SK-N-SH (cell line): ENCODE measurements around the gene ZFYVE9. TPM values are rescaled to one million over a fixed set of nuclear protein-coding genes. Genes with fewer than 3 reads are reported as not detected.

ENCODE experiments used
- CTCF ChIA-PET: fragments of 300-600, 350-600 bp; formaldehyde crosslinking; extraction: SDS; loops from one replicate; lab custom pipeline; 2021; lab: Yijun Ruan, JAX
- POLR2A ChIA-PET: fragments of 350-600 bp; sonication (Branson Sonifier 250); formaldehyde crosslinking; extraction: SDS; loops from one replicate; lab custom pipeline; 2020; ENCODE audit warnings: antibody characterized with exemption, inconsistent platforms; lab: Yijun Ruan, JAX
- DNase-seq: peaks from one replicate; pipeline ENCODE4 v3.0.0; 2012
- H2AFZ ChIP-seq: fragments of 200-600 bp; sonication (generic); 2 replicates; pipeline ENCODE4 v1.8.1; 2016; ENCODE audit warnings: antibody characterized with exemption, mild to moderate bottlenecking, low read depth
- H3F3A ChIP-seq: fragments of 200-600 bp; sonication (generic); replicated peaks from 2 replicates; pipeline ENCODE3; 2016; ENCODE audit warnings: antibody characterized with exemption, mild to moderate bottlenecking; ENCODE audit not compliant: insufficient read depth
- H3K27ac ChIP-seq, 2 experiments: fragments of 200-500 bp in 1 of 2; fragments of 200-600 bp in 1 of 2; sonication (Bioruptor generic) in 1 of 2; sonication (generic), shearing (Covaris generic) in 1 of 2; 2 replicates each; pipeline versions ENCODE4 v1.5.1 to v1.6.1; 2014 to 2016; ENCODE audit warnings: low read depth in 2 of 2, inconsistent platforms in 1 of 2, low read length in 1 of 2, mild to moderate bottlenecking in 1 of 2, mixed read lengths in 1 of 2
- H3K27me3 ChIP-seq: fragments of 200-600 bp; sonication (generic), shearing (Covaris generic); 2 replicates; pipeline ENCODE4 v1.6.1; 2016; ENCODE audit warnings: mixed run types; ENCODE audit not compliant: insufficient read depth
- H3K36me3 ChIP-seq, 2 experiments: fragments of 200-500 bp in 1 of 2; fragments of 200-600 bp in 1 of 2; sonication (Bioruptor generic) in 1 of 2; sonication (generic) in 1 of 2; replicated peaks in 1 of 2; 2 replicates each; pipeline versions ENCODE3 to v1.5.1; 2014 to 2016; ENCODE audit warnings: low read length in 1 of 2, mild to moderate bottlenecking in 1 of 2; ENCODE audit not compliant: insufficient read depth in 2 of 2, control insufficient read depth in 1 of 2
- H3K4me1 ChIP-seq, 2 experiments: fragments of 200-500 bp in 1 of 2; fragments of 200-600 bp in 1 of 2; sonication (Bioruptor generic) in 1 of 2; sonication (generic), shearing (Covaris generic) in 1 of 2; 2 replicates each; pipeline versions ENCODE4 v1.5.1 to v1.6.1; 2014 to 2016; ENCODE audit warnings: low read depth in 1 of 2, low read length in 1 of 2, mixed run types in 1 of 2; ENCODE audit not compliant: insufficient read depth in 2 of 2, control insufficient read depth in 1 of 2
- H3K4me2 ChIP-seq: fragments of 200-600 bp; sonication (generic), shearing (Covaris generic); 2 replicates; pipeline ENCODE4 v1.6.1; 2017; ENCODE audit warnings: mixed run types
- H3K4me3 ChIP-seq, 2 experiments: fragments of 200-500 bp in 1 of 2; fragments of 200-600 bp in 1 of 2; sonication (Bioruptor generic) in 1 of 2; sonication (generic), shearing (Covaris generic) in 1 of 2; 2 replicates each; pipeline versions ENCODE4 v1.5.1 to v1.8.1; 2014 to 2016; ENCODE audit warnings: low read depth in 2 of 2, inconsistent platforms in 1 of 2, low read length in 1 of 2, mild to moderate bottlenecking in 1 of 2, mixed read lengths in 1 of 2, moderate library complexity in 1 of 2
- H3K79me2 ChIP-seq: fragments of 200-600 bp; sonication (generic); 2 replicates; pipeline ENCODE4 v1.8.1; 2017; ENCODE audit warnings: mild to moderate bottlenecking; ENCODE audit not compliant: insufficient read depth
- H3K9ac ChIP-seq: fragments of 200-600 bp; sonication (generic); 2 replicates; pipeline ENCODE4 v1.6.1; 2017; ENCODE audit warnings: mixed run types
- H3K9me2 ChIP-seq: fragments of 200-600 bp; sonication (generic); 2 replicates; pipeline ENCODE4 v1.6.1; 2017; ENCODE audit warnings: mixed run types
- H3K9me3 ChIP-seq: fragments of 200-600 bp; sonication (generic); 2 replicates; pipeline ENCODE4 v1.6.1; 2017; ENCODE audit warnings: mixed run types, mild to moderate bottlenecking, moderate library complexity
- H4K20me1 ChIP-seq: fragments of 200-600 bp; sonication (generic); 2 replicates; pipeline ENCODE4 v1.6.1; 2017; ENCODE audit warnings: mild to moderate bottlenecking, mixed run types; ENCODE audit not compliant: insufficient read depth
- ELF1 ChIP-seq: IDR thresholded peaks from 2 replicates; pipeline ENCODE4 v1.4.0; 2012
- EP300 ChIP-seq, 2 experiments: IDR thresholded peaks; 2 replicates each; pipeline versions ENCODE4 v1.4.0 to v1.6.1; 2012; ENCODE audit warnings: borderline replicate concordance in 1 of 2, low read depth in 1 of 2, low read length in 1 of 2
- FOSL2 ChIP-seq: IDR thresholded peaks from 2 replicates; pipeline ENCODE4 v1.4.0; 2012; ENCODE audit warnings: low read depth, mild to moderate bottlenecking, moderate library complexity, borderline replicate concordance
- GABPA ChIP-seq: IDR thresholded peaks from 2 replicates; pipeline ENCODE4 v1.4.0; 2012; ENCODE audit warnings: low read depth, mild to moderate bottlenecking
- MAX ChIP-seq: IDR thresholded peaks from 2 replicates; pipeline ENCODE4 v1.4.0; 2012; ENCODE audit warnings: low read depth
- MXI1 ChIP-seq: IDR thresholded peaks from 2 replicates; pipeline ENCODE4 v1.6.1; 2012; ENCODE audit warnings: mild to moderate bottlenecking, low read depth, low read length, improper control_type of control experiment
- RFX5 ChIP-seq: IDR thresholded peaks from 2 replicates; pipeline ENCODE4 v1.6.1; 2012; ENCODE audit warnings: mild to moderate bottlenecking, improper control_type of control experiment, low read length
- SIN3A ChIP-seq: IDR thresholded peaks from 2 replicates; pipeline ENCODE4 v1.6.1; 2012; ENCODE audit warnings: low read depth, mild to moderate bottlenecking, low read length, moderate library complexity, borderline replicate concordance
- TCF12 ChIP-seq: IDR thresholded peaks from 2 replicates; pipeline ENCODE4 v1.4.0; 2012
- USF1 ChIP-seq: IDR thresholded peaks from 2 replicates; pipeline ENCODE4 v1.4.0; 2012; ENCODE audit warnings: low read depth, borderline replicate concordance
- YY1 ChIP-seq: IDR thresholded peaks from 2 replicates; pipeline ENCODE4 v1.4.0; 2012; ENCODE audit warnings: low read depth, mild to moderate bottlenecking
- ZBTB33 ChIP-seq: IDR thresholded peaks from 2 replicates; pipeline ENCODE4 v1.4.0; 2012; ENCODE audit warnings: low read depth, borderline replicate concordance
- WGBS: methylation state at CpG from one replicate; pipeline ENCODE4 v1.1.6; 2017; ENCODE audit warnings: low lambda C conversion rate; 5-methylcytosine and 5-hydroxymethylcytosine counted together
- polyA plus RNA-seq, 3 experiments: library from polyadenylated mRNA; depleted of rRNA; stranded (reverse); fragments of >200 nt; gene quantifications; 2 replicates each; pipeline ENCODE4 v1.2.3, GENCODE V29; 2012

The ZFYVE9 gene
- polyA plus RNA-seq, 1 of the 3 experiments (the other 2 are of a cell fraction) = 4.1 TPM

GRCh38 chr1:52238887-52239707 is 97.2 kb downstream of the ZFYVE9 start:
- Histone ChIP-seq H3K79me2 (peaks cover 8% of the 10 kb centered on the region; the same call in 1 of the 2 replicates), H3K9ac (no peak overlapping the region), H3K27me3 (no peaks in the 10 kb centered on the region), H3K4me2 (peak overlapping the region; percentile 58), H3F3A (peaks cover 31% of the 10 kb centered on the region), H3K27ac (peak overlapping the region in 1 of 2 experiments; percentile 48; a peak in 2 of 4 replicates), H3K36me3 (no peaks in the 10 kb centered on the region), H3K4me3 (no peak overlapping the region; a peak in 1 of 4 replicates), H3K9me3 (no peaks in the 10 kb centered on the region), H4K20me1 (no peaks in the 10 kb centered on the region), H2AFZ (no peak overlapping the region), H3K4me1 (peaks cover 0 to 26% of the 10 kb centered on the region in 2 experiments; a peak in 3 of 4 replicates), H3K9me2 (no peaks in the 10 kb centered on the region)
- peak; percentile 3 for DNase-seq
- POLR2A ChIA-PET = no interaction called here
- 74% methylated on average over 3 of the region's 3 CpGs for WGBS
- CTCF ChIA-PET = interaction anchor here (2.2 kb wide), 1 partner anchor 112 kb away, joined by 7 read pairs; no protein-coding TSS in a partner anchor
- no peak for TF ChIP-seq MXI1
- no peak for TF ChIP-seq ELF1
- no peak for TF ChIP-seq SIN3A
- TF ChIP-seq EP300 (IDR thresholded peaks at IDR 0.05; ENCODE audit: borderline replicate concordance in 1 of 2, low read depth in 1 of 2, low read length in 1 of 2) = peak in 1 of 2 experiments; percentile 13; a peak in 1 of 4 replicates
- TF ChIP-seq ZBTB33 = no peak
- TF ChIP-seq FOSL2 = 0 out of 2 replicates have a peak, but pooled peaks have one; percentile 2
- no peak for TF ChIP-seq RFX5
- peak; percentile 39 for TF ChIP-seq TCF12
- TF ChIP-seq GABPA = no peak
- TF ChIP-seq YY1 = no peak
- TF ChIP-seq, all 33 proteins: peak for 3

GRCh38 chr1:52239708-52240001 is 97.8 kb downstream of the ZFYVE9 start:
- H2AFZ ChIP-seq = no peak overlapping the region
- no peaks in the 10 kb centered on the region for H3K36me3 ChIP-seq
- H4K20me1 ChIP-seq = no peaks in the 10 kb centered on the region
- H3K4me2 ChIP-seq = 0 out of 2 replicates have a peak overlapping the region, but pooled peaks have one; percentile 58
- no peak overlapping the region for H3K4me3 ChIP-seq
- no peaks in the 10 kb centered on the region for H3K9me3 ChIP-seq
- POLR2A ChIA-PET = no interaction called here
- no peaks in the 10 kb centered on the region for H3K9me2 ChIP-seq
- H3F3A ChIP-seq = peaks cover 31% of the 10 kb centered on the region
- no peaks in the 10 kb centered on the region for H3K27me3 ChIP-seq
- no peak for DNase-seq
- peaks cover 8% of the 10 kb centered on the region; the same call in 1 of the 2 replicates for H3K79me2 ChIP-seq
- peak overlapping the region in 1 of 2 experiments; percentile 48; a peak in 2 of 4 replicates for H3K27ac ChIP-seq
- CTCF ChIA-PET = interaction anchor here (2.2 kb wide), 1 partner anchor 112 kb away, joined by 7 read pairs; no protein-coding TSS in a partner anchor
- WGBS = 63% methylated on average over 1 of the region's 1 CpG
- TF ChIP-seq MAX (no peak), USF1 (no peak)
- no peak overlapping the region for H3K9ac ChIP-seq
- H3K4me1 ChIP-seq = peaks cover 0 to 26% of the 10 kb centered on the region in 2 experiments; a peak in 3 of 4 replicates
